K562 (cell line): ENCODE data around the gene TENM3. TPM values are rescaled to one million over a fixed set of nuclear protein-coding genes. Genes with fewer than 3 reads are reported as not detected.

Experiments used
- ATAC-seq: fragments of 200-7000 bp; cut with Tn5 transposase; 3 replicates; pipeline ENCODE4 v1.9.1; 2020; ENCODE audit warnings: moderate library complexity
- BruUV-seq: library from RNA; stranded (reverse); fragments of 400-500 nt; replicated peaks from 2 replicates; lab custom pipeline; 2021; lab: Mats Ljungman, UMichigan
- CTCF ChIA-PET: fragments of 300-600 bp; formaldehyde crosslinking; extraction: SDS; loops from one replicate; lab custom pipeline; 2021; ENCODE audit warnings: low intra/inter-chr PET ratio; lab: Yijun Ruan, JAX
- POLR2A ChIA-PET: fragments of 300-600, 350-650 bp; sonication (Branson Sonifier 250); formaldehyde crosslinking; extraction: SDS; loops from one replicate; lab custom pipeline; 2021; ENCODE audit warnings: antibody characterized with exemption, inconsistent platforms; lab: Yijun Ruan, JAX
- DNase-seq, 4 experiments: peaks; one replicate each; pipeline versions ENCODE4 v3.0.0 to v3.0.0-alpha.2; 2011 to 2018; ENCODE audit warnings: low spot score in 3 of 4, mixed read lengths in 3 of 4; ENCODE audit errors: extremely low read depth in 1 of 4
- FAIRE-seq: peaks from 2 replicates; lab custom pipeline; 2011; peaks lifted over from hg19 to GRCh38; lab: Jason Lieb, UNC
- H2AFZ ChIP-seq: 2 replicates; pipeline ENCODE4 v1.6.0; 2011; ENCODE audit warnings: low read depth, low read length, control low read depth, inconsistent platforms
- H3K27ac ChIP-seq: fragments of 200-600 bp; 3 replicates; pipeline ENCODE4 v1.8.0; 2011; ENCODE audit warnings: low read depth, mild to moderate bottlenecking, control low read depth, inconsistent platforms, low read length, moderate library complexity, mixed read lengths; ENCODE audit errors: extremely low read depth
- H3K27me3 ChIP-seq, 2 experiments: fragments of 300-600 bp in 1 of 2; 2 replicates in 1 of 2; 3 replicates in 1 of 2; pipeline versions ENCODE4 v1.6.0 to v1.8.0; 2011; ENCODE audit warnings: inconsistent platforms in 2 of 2, low read length in 2 of 2, mild to moderate bottlenecking in 1 of 2, mixed read lengths in 1 of 2, moderate library complexity in 1 of 2; ENCODE audit not compliant: control insufficient read depth in 2 of 2, insufficient read depth in 2 of 2
- H3K36me3 ChIP-seq: fragments of 300-600 bp; 3 replicates; pipeline ENCODE4 v1.8.0; 2011; ENCODE audit warnings: mild to moderate bottlenecking, low read length, inconsistent platforms; ENCODE audit not compliant: control insufficient read depth, insufficient read depth
- H3K4me1 ChIP-seq, 2 experiments: fragments of 200-600 bp in 1 of 2; replicated peaks in 1 of 2; 2 replicates in 1 of 2; 3 replicates in 1 of 2; pipeline versions ENCODE4 v1.5.1 to v1.8.0; 2011; ENCODE audit warnings: inconsistent platforms in 2 of 2, low read length in 2 of 2, mild to moderate bottlenecking in 1 of 2, mixed read lengths in 1 of 2, moderate library complexity in 1 of 2; ENCODE audit not compliant: control insufficient read depth in 2 of 2, insufficient read depth in 2 of 2
- H3K4me2 ChIP-seq: 2 replicates; pipeline ENCODE4 v1.6.1; 2011; ENCODE audit warnings: low read length, control low read depth, inconsistent platforms, mixed read lengths; ENCODE audit not compliant: insufficient read depth
- H3K4me3 ChIP-seq: fragments of 200-600 bp; sonication (generic), shearing (Covaris generic); 2 replicates; pipeline ENCODE4 v1.5.1; 2016; ENCODE audit warnings: control low read depth, inconsistent platforms
- H3K79me2 ChIP-seq: fragments of 200-600 bp; 3 replicates; pipeline ENCODE4 v1.8.0; 2011; ENCODE audit warnings: low read length, inconsistent platforms; ENCODE audit not compliant: control insufficient read depth, insufficient read depth
- H3K9ac ChIP-seq, 2 experiments: 2 replicates each; pipeline versions ENCODE4 v1.6.0 to v1.6.1; 2011; ENCODE audit warnings: low read depth in 2 of 2, low read length in 2 of 2, control low read depth in 1 of 2, inconsistent platforms in 1 of 2, mild to moderate bottlenecking in 1 of 2, mixed read lengths in 1 of 2; ENCODE audit not compliant: insufficient read depth in 1 of 2
- H3K9me1 ChIP-seq: one replicate; pipeline ENCODE4 v1.6.0; 2011; ENCODE audit warnings: inconsistent platforms, mild to moderate bottlenecking, low read length, moderate library complexity; ENCODE audit not compliant: control insufficient read depth, insufficient read depth
- H3K9me3 ChIP-seq: replicated peaks from 2 replicates; pipeline ENCODE4 v1.5.1; 2011; ENCODE audit warnings: low read depth, low read length, inconsistent platforms; ENCODE audit not compliant: control insufficient read depth, insufficient read depth
- H4K20me1 ChIP-seq: replicated peaks from 2 replicates; pipeline ENCODE4 v1.6.1; 2011; ENCODE audit warnings: low read length, inconsistent platforms, mixed read lengths; ENCODE audit not compliant: control insufficient read depth, insufficient read depth
- CHAMP1 ChIP-seq: fragments of 450-650 bp; IDR thresholded peaks from 2 replicates; pipeline ENCODE4 v1.6.1; 2016; ENCODE audit warnings: mild to moderate bottlenecking
- MCM2 ChIP-seq: fragments of 450-650 bp; IDR thresholded peaks from 2 replicates; pipeline ENCODE4 v1.6.1; 2017; ENCODE audit warnings: low read depth, mild to moderate bottlenecking
- NUFIP1 ChIP-seq: fragments of 450-650 bp; IDR thresholded peaks from 2 replicates; pipeline ENCODE4 v1.6.1; 2018; ENCODE audit not compliant: partially characterized antibody
- POLR2AphosphoS5 ChIP-seq: IDR thresholded peaks from 2 replicates; pipeline ENCODE4 v1.6.1; 2011; ENCODE audit warnings: mild to moderate bottlenecking, low read depth, low read length, moderate library complexity; ENCODE audit not compliant: control insufficient read depth, insufficient read depth
- PREB ChIP-seq: sonication (generic); formaldehyde crosslinking; IDR thresholded peaks from 2 replicates; pipeline ENCODE4 v1.8.1; 2023; ENCODE audit warnings: mild to moderate bottlenecking, missing genetic modification reagents
- TAF1 ChIP-seq: IDR thresholded peaks from 2 replicates; pipeline ENCODE4 v1.6.1; 2011; ENCODE audit warnings: mild to moderate bottlenecking, low read length, moderate library complexity; ENCODE audit not compliant: insufficient read depth, control insufficient read depth, severe bottlenecking; ENCODE audit errors: extremely low read depth
- ZC3H11A ChIP-seq: IDR thresholded peaks from 2 replicates; pipeline ENCODE4 v1.6.1; 2012; ENCODE audit warnings: low read depth, low read length, improper control_type of control experiment
- ZEB2 ChIP-seq: fragments of 450-650 bp; IDR thresholded peaks from 2 replicates; pipeline ENCODE4 v1.6.1; 2016
- ZNF23 ChIP-seq: fragments of 250-450 bp; sonication (Bioruptor Pico); IDR thresholded peaks from 2 replicates; pipeline ENCODE4 v1.4.0; 2020; ENCODE audit warnings: mild to moderate bottlenecking
- ZNF407 ChIP-seq: fragments of 450-650 bp; IDR thresholded peaks from 2 replicates; pipeline ENCODE4 v1.6.1; 2016; ENCODE audit warnings: low read depth
- ZNF507 ChIP-seq: conservative IDR thresholded peaks from 2 replicates; pipeline ENCODE4 v1.6.1; 2017; ENCODE audit warnings: missing genetic modification characterization, missing compliant biosample characterization
- WGBS: fragments of 100-300 bp; shearing (Covaris generic); methylation state at CpG from one replicate; pipeline ENCODE4 v1.1.6; 2016; ENCODE audit warnings: low coverage, mixed read lengths; ENCODE audit not compliant: insufficient coverage; ENCODE audit errors: missing lambda C conversion rate; 5-methylcytosine and 5-hydroxymethylcytosine counted together
- in situ Hi-C: fragments of 300-500 bp; cut with MboI; formaldehyde crosslinking; loops from 4 replicates; pipeline ENCODE4 v1.15.0; 2018; ENCODE audit warnings: inconsistent platforms, mixed read lengths
- intact Hi-C: fragments of 100-400 bp; cut with micrococcal nuclease; formaldehyde crosslinking; loops from 2 replicates; pipeline ENCODE4 v1.14.2; 2022
- polyA plus RNA-seq, 8 experiments: library from polyadenylated mRNA; depleted of rRNA in 4 of 8; stranded (reverse) in 5 of 8; unstranded in 3 of 8; fragments of >200 nt; fragmentation: Nextera tagmentation in 2 of 8; fragmentation: Illumina TruSeq in 1 of 8; extraction: Ambion mirVana in 2 of 8; extraction: Trizol in 1 of 8; gene quantifications; 2 replicates each; pipeline versions ENCODE4 v1.2.1 to v1.2.3, GENCODE V29; 2011 to 2014; ENCODE audit warnings: inconsistent platforms in 1 of 8, missing spikeins in 1 of 8
- total RNA-seq, 7 experiments: library from RNA; depleted of rRNA in 6 of 7; stranded (reverse); fragments of >200 nt in 6 of 7; fragmentation: Illumina TruSeq in 2 of 7; extraction: Trizol in 2 of 7; gene quantifications; 2 replicates each; pipeline versions ENCODE4 v1.2.1 to v1.2.3, GENCODE V29; 2011 to 2021; ENCODE audit warnings: low replicate concordance in 1 of 7

The TENM3 gene
- total and polyA plus RNA-seq, 9 of the 15 experiments (the other 6 are each of a cell fraction or from before 2014, with no cell fraction given): 0.01 to 0.02 TPM; not detected in 7

DNA sequence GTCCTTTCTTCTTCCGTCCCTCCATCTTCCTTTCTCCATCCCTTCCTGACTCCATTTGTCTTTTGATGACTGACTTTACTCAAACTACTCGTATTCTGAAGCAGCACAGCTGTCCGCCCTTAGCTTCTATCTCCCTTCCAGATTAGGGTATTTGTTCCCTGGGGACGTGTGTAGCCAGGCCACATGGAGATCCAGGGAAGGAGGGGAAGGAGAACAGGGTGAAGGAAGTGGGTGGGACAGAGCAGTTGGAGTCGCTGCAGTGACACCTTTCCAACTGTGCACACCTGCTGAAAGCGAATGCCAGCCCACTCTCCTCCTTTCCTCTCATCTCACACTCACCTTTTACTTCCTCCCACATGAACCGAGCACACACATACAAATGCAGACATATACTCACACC is 350.2 kb downstream of the TENM3 start:
- no peaks in the 10 kb centered on the region for H3K9me3 ChIP-seq
- H3K27me3 ChIP-seq: no peaks in the 10 kb centered on the region
- POLR2A ChIA-PET: no interaction called here
- no peak overlapping the region for H2AFZ ChIP-seq
- H4K20me1 ChIP-seq: no peaks in the 10 kb centered on the region
- no peaks in the 10 kb centered on the region for H3K9me1 ChIP-seq
- CTCF ChIA-PET: no interaction called here
- BruUV-seq: no TSS peak
- no peak for FAIRE-seq
- in situ Hi-C loops (no loop called here), intact Hi-C loops (no loop called here)
- H3K79me2 ChIP-seq: no peaks in the 10 kb centered on the region
- H3K9ac ChIP-seq: no peak overlapping the region
- H3K4me3 ChIP-seq: no peak overlapping the region
- ATAC-seq: no peak
- no peak overlapping the region for H3K4me2 ChIP-seq
- no peak for TF ChIP-seq ZC3H11A
- TF ChIP-seq CHAMP1: no peak
- TF ChIP-seq TAF1: no peak
- TF ChIP-seq POLR2AphosphoS5: no peak
- no peak for TF ChIP-seq ZNF507 (tag)
- TF ChIP-seq NUFIP1: no peak
- TF ChIP-seq PREB: no peak
- no peak for TF ChIP-seq ZEB2
- TF ChIP-seq ZNF23 (CRISPR knock-in tag): no peak
- TF ChIP-seq ZNF407: no peak
- no peak for TF ChIP-seq MCM2
- TF ChIP-seq, all 486 proteins: peak for 0
- DNase-seq: no peak
- no peaks in the 10 kb centered on the region for H3K36me3 ChIP-seq
- WGBS: 5% methylated on average over 6 of the region's 7 CpGs
- no peaks in the 10 kb centered on the region for H3K4me1 ChIP-seq
- no peak overlapping the region for H3K27ac ChIP-seq
